Endothelial cell (in vitro differentiated cells): ENCODE results near the gene KCNB1. TPM values are rescaled to one million over a fixed set of nuclear protein-coding genes. Genes with fewer than 3 reads are reported as not detected.

Experiments used
- DNase-seq: peaks from one replicate; pipeline ENCODE4 v3.0.0; 2021; ENCODE audit warnings: low spot score
- H3K27ac Mint-ChIP-seq: one replicate; pipeline ENCODE4 v1.8.0; 2021; ENCODE audit warnings: mixed read lengths, inconsistent platforms; ENCODE audit not compliant: unreplicated experiment
- H3K27me3 Mint-ChIP-seq: one replicate; pipeline ENCODE4 v1.8.0; 2021; ENCODE audit warnings: mild to moderate bottlenecking, moderate library complexity, mixed read lengths, inconsistent platforms; ENCODE audit not compliant: unreplicated experiment
- H3K36me3 Mint-ChIP-seq: one replicate; pipeline ENCODE4 v1.8.0; 2021; ENCODE audit warnings: mild to moderate bottlenecking, low read depth, mixed read lengths, inconsistent platforms; ENCODE audit not compliant: unreplicated experiment
- H3K4me1 Mint-ChIP-seq: one replicate; pipeline ENCODE4 v1.8.0; 2021; ENCODE audit warnings: mild to moderate bottlenecking, mixed read lengths, inconsistent platforms; ENCODE audit not compliant: unreplicated experiment
- H3K4me3 Mint-ChIP-seq: one replicate; pipeline ENCODE4 v1.8.0; 2021; ENCODE audit warnings: mild to moderate bottlenecking, mixed read lengths, inconsistent platforms; ENCODE audit not compliant: unreplicated experiment
- H3K9me3 Mint-ChIP-seq: one replicate; pipeline ENCODE4 v1.8.0; 2021; ENCODE audit warnings: mixed read lengths, inconsistent platforms; ENCODE audit not compliant: unreplicated experiment
- CTCF ChIP-seq: fragments of 200-600 bp; sonication (generic); IDR thresholded peaks from one replicate; pipeline ENCODE4 v1.5.0; 2021; ENCODE audit warnings: antibody characterized with exemption; ENCODE audit not compliant: unreplicated experiment
- total RNA-seq: library from RNA; stranded (reverse); fragmentation: NEBNext Ultra II Directional; extraction: Animal tissue kit (Norgen Biotek cat#: 25700); gene quantifications from one replicate; pipeline ENCODE4 v1.2.1, GENCODE V29; 2021; ENCODE audit not compliant: unreplicated experiment

The KCNB1 gene
- total RNA-seq, 1 donor from 2014 or later, result 0.36 TPM

- no peak for DNase-seq
- H3K4me1 Mint-ChIP-seq, result peaks cover 5% of the 10 kb centered on the region
- no peaks in the 10 kb centered on the region for H3K9me3 Mint-ChIP-seq
- H3K36me3 Mint-ChIP-seq, result no peaks in the 10 kb centered on the region
- no peak overlapping the region for H3K27ac Mint-ChIP-seq
- no peak overlapping the region for H3K4me3 Mint-ChIP-seq
- no peak for TF ChIP-seq CTCF
- peaks cover 6% of the 10 kb centered on the region for H3K27me3 Mint-ChIP-seq
Observed at GRCh38 chr20:49503176-49503575, 20.7 kb upstream of the KCNB1 start.

- no peak overlapping the region for H3K4me3 Mint-ChIP-seq
- no peak for DNase-seq
- H3K9me3 Mint-ChIP-seq, result no peaks in the 10 kb centered on the region
- H3K36me3 Mint-ChIP-seq, result no peaks in the 10 kb centered on the region
- H3K27me3 Mint-ChIP-seq, result peaks cover 8% of the 10 kb centered on the region
- H3K27ac Mint-ChIP-seq, result no peak overlapping the region
- TF ChIP-seq CTCF, result no peak
- H3K4me1 Mint-ChIP-seq, result peaks cover 5% of the 10 kb centered on the region
Observed at GRCh38 chr20:49501917-49502316, 19.4 kb upstream of the KCNB1 start.

- Mint-ChIP-seq H3K9me3 (no peaks in the 10 kb centered on the region), H3K4me1 (no peaks in the 10 kb centered on the region), H3K4me3 (no peak overlapping the region), H3K27me3 (peaks cover 4% of the 10 kb centered on the region), H3K27ac (no peak overlapping the region), H3K36me3 (no peaks in the 10 kb centered on the region)
- TF ChIP-seq CTCF, result no peak
- DNase-seq, result no peak
Observed at GRCh38 chr20:49497398-49497669, 14.9 kb upstream of the KCNB1 start.

GRCh38 chr20:49496553-49497397 is 14.3 kb upstream of the KCNB1 start:
- no peak for DNase-seq
- no peak for TF ChIP-seq CTCF
- Mint-ChIP-seq H3K4me1 (no peaks in the 10 kb centered on the region), H3K36me3 (no peaks in the 10 kb centered on the region), H3K9me3 (no peaks in the 10 kb centered on the region), H3K4me3 (no peak overlapping the region), H3K27ac (no peak overlapping the region), H3K27me3 (peaks cover 4% of the 10 kb centered on the region)

- Mint-ChIP-seq H3K4me3 (no peak overlapping the region), H3K36me3 (no peaks in the 10 kb centered on the region), H3K27me3 (peaks cover 4% of the 10 kb centered on the region), H3K9me3 (no peaks in the 10 kb centered on the region), H3K4me1 (no peaks in the 10 kb centered on the region), H3K27ac (no peak overlapping the region)
- TF ChIP-seq CTCF, result no peak
- DNase-seq, result no peak
Observed at GRCh38 chr20:49496043-49496442, 13.6 kb upstream of the KCNB1 start.
